PC-9 (cell line): ENCODE measurements around the gene CLDN9. TPM values are rescaled to one million over a fixed set of nuclear protein-coding genes. Genes with fewer than 3 reads are reported as not detected.

Experiments used
- BruUV-seq: library from RNA; stranded (reverse); fragments of 400-500 nt; replicated peaks from 2 replicates; lab custom pipeline; 2021; lab: Mats Ljungman, UMichigan
- CTCF ChIA-PET: fragments of 300-600 bp; sonication (Branson Sonifier 250); formaldehyde crosslinking; loops from one replicate; lab custom pipeline; 2022; ENCODE audit warnings: antibody characterized with exemption; lab: Charles Lee
- POLR2A ChIA-PET: fragments of 300-600 bp; sonication (Branson Sonifier 250); formaldehyde crosslinking; loops from one replicate; lab custom pipeline; 2022; ENCODE audit warnings: antibody characterized with exemption; ENCODE audit not compliant: unreplicated experiment; lab: Charles Lee
- DNase-seq, 2 experiments: peaks; one replicate each; pipeline versions ENCODE4 v3.0.0 to v3.0.0-alpha.2; 2015 to 2022; ENCODE audit warnings: mixed read lengths in 1 of 2
- H2AFZ ChIP-seq: fragments of 200-600 bp; sonication (generic); 2 replicates; pipeline ENCODE4 v1.8.1; 2017; ENCODE audit warnings: antibody characterized with exemption
- H3F3A ChIP-seq: fragments of 200-600 bp; sonication (generic); 2 replicates; pipeline ENCODE4 v1.8.1; 2017; ENCODE audit warnings: antibody characterized with exemption, mild to moderate bottlenecking, low read depth; ENCODE audit not compliant: insufficient read depth
- H3K27ac ChIP-seq: fragments of 200-600 bp; sonication (generic); 2 replicates; pipeline ENCODE4 v1.6.1; 2016; ENCODE audit warnings: mixed run types
- H3K27me3 ChIP-seq: fragments of 200-600 bp; sonication (generic); 2 replicates; pipeline ENCODE4 v1.6.1; 2016; ENCODE audit warnings: low read depth, mixed run types; ENCODE audit not compliant: insufficient read depth
- H3K36me3 ChIP-seq: fragments of 200-600 bp; sonication (generic); 2 replicates; pipeline ENCODE4 v1.6.1; 2016; ENCODE audit warnings: low read depth, mixed run types
- H3K4me1 ChIP-seq: fragments of 200-600 bp; sonication (generic); replicated peaks from 2 replicates; pipeline ENCODE4 v1.6.1; 2016; ENCODE audit warnings: mixed run types; ENCODE audit not compliant: insufficient read depth
- H3K4me2 ChIP-seq: fragments of 200-600 bp; sonication (generic); 2 replicates; pipeline ENCODE4 v1.6.1; 2017; ENCODE audit warnings: mixed run types
- H3K4me3 ChIP-seq: fragments of 200-600 bp; sonication (generic); 2 replicates; pipeline ENCODE4 v1.6.1; 2016; ENCODE audit warnings: mixed run types
- H3K79me2 ChIP-seq: fragments of 200-600 bp; sonication (generic); 2 replicates; pipeline ENCODE4 v1.6.1; 2017; ENCODE audit warnings: low read depth, mixed run types
- H3K9me2 ChIP-seq: fragments of 200-600 bp; sonication (generic); 2 replicates; pipeline ENCODE4 v1.8.1; 2017; ENCODE audit warnings: mild to moderate bottlenecking; ENCODE audit not compliant: insufficient read depth
- H3K9me3 ChIP-seq: fragments of 200-600 bp; sonication (generic); 2 replicates; pipeline ENCODE4 v1.8.1; 2016; ENCODE audit warnings: low read depth; ENCODE audit not compliant: insufficient read depth
- H4K20me1 ChIP-seq: fragments of 200-600 bp; sonication (generic); 2 replicates; pipeline ENCODE4 v1.8.1; 2017; ENCODE audit not compliant: insufficient read depth
- EZH2 ChIP-seq: fragments of 200-600 bp; sonication (generic); IDR thresholded peaks from 2 replicates; pipeline ENCODE4 v1.8.0; 2017; ENCODE audit warnings: antibody characterized with exemption, low read depth
- intact Hi-C: fragments of 100-400 bp; cut with micrococcal nuclease; formaldehyde crosslinking; loops from one replicate; pipeline ENCODE4 v1.10.0; 2022; ENCODE audit not compliant: unreplicated experiment
- total RNA-seq: library from RNA; stranded (reverse); gene quantifications from 2 replicates; pipeline ENCODE4 v1.2.3, GENCODE V29; 2021
- TF ChIP-seq, protein P1 (sequence below): fragments of 200-600 bp; sonication (generic); conservative IDR thresholded peaks from 2 replicates; pipeline ENCODE4 v1.6.1; 2017; ENCODE audit warnings: mixed run types, antibody characterized with exemption, mild to moderate bottlenecking, moderate library complexity

CLDN9 gene
- total RNA-seq, 1 experiment from 2014 or later, result 16.4 TPM

DNA sequence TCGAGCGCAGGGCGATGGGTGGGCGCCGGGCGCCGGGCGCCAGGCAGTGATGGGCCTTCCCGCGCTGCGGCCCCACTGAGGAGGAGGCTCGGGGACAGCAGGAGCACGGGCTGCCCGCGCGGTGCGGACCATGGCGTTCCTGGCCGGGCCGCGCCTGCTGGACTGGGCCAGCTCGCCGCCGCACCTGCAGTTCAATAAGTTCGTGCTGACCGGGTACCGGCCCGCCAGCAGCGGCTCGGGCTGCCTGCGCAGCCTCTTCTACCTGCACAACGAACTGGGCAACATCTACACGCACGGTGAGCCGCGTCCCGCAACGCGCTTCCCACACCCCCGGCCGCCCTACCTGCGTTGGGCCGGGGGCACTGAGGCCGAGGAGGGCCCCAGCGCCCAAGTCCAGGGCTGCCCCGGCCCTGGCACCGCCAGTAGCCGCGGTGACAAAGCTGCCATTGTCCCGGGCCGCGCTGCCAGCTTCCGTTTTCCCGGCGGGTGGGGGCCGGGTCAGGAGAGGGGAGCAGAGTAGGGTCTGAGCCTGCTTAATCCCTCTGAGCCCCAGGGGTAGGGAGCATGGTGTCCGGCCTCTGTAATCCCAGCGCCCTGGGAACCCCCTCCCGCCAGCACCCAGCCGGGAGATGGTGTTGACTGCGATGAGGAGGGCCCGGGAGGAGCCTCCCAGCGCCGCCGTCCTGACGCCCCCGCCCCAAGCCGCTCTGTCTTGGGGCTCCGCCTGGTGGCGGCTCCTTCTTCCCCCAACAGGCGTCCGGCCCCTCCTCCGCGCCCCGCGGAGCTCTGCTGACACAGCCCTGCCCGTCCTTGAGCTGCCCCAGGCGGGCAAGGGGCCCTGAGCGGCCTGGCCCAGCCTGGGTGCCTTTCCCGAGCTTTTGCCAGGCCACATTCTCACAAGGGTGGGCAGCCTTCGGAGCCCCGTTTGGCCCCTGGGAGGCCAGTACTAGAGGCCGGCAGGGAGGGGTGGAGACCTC, 42.9 kb upstream of the CLDN9 start:
- ChIA-PET CTCF (interaction anchor here (0.5 to 0.8 kb wide), 4 partner anchors 10 to 57 kb away, joined by 3 read pairs; no protein-coding TSS in a partner anchor), POLR2A (interaction anchor here (0.5 to 0.6 kb wide), 4 partner anchors 51 to 825 kb away, joined by 3 to 8 read pairs (median 4); no protein-coding TSS in a partner anchor)
- Histone ChIP-seq H3F3A (peaks cover 23% of the 10 kb centered on the region; the same call in 1 of the 2 replicates), H3K4me3 (peak overlapping the region; percentile 77), H3K36me3 (no peaks in the 10 kb centered on the region), H3K4me1 (peaks cover 5% of the 10 kb centered on the region), H3K9me2 (no peaks in the 10 kb centered on the region), H3K27me3 (no peaks in the 10 kb centered on the region), H3K9me3 (no peaks in the 10 kb centered on the region), H4K20me1 (no peaks in the 10 kb centered on the region; the same call in 1 of the 2 replicates), H3K27ac (no peak overlapping the region), H3K79me2 (peaks cover 6% of the 10 kb centered on the region; the same call in 1 of the 2 replicates), H2AFZ (peak overlapping the region; percentile 82), H3K4me2 (peak overlapping the region; percentile 96)
- intact Hi-C loops, result loop anchor here (1.0 to 10.0 kb wide), 2 partner anchors 53 to 85 kb away; partner anchors contain the start of genes FLYWCH2 and HCFC1R1
- peak; percentile 60 to 88 for DNase-seq
- no peak for TF ChIP-seq EZH2
- TF ChIP-seq, protein P1, sequence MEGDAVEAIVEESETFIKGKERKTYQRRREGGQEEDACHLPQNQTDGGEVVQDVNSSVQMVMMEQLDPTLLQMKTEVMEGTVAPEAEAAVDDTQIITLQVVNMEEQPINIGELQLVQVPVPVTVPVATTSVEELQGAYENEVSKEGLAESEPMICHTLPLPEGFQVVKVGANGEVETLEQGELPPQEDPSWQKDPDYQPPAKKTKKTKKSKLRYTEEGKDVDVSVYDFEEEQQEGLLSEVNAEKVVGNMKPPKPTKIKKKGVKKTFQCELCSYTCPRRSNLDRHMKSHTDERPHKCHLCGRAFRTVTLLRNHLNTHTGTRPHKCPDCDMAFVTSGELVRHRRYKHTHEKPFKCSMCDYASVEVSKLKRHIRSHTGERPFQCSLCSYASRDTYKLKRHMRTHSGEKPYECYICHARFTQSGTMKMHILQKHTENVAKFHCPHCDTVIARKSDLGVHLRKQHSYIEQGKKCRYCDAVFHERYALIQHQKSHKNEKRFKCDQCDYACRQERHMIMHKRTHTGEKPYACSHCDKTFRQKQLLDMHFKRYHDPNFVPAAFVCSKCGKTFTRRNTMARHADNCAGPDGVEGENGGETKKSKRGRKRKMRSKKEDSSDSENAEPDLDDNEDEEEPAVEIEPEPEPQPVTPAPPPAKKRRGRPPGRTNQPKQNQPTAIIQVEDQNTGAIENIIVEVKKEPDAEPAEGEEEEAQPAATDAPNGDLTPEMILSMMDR, result peak; percentile 62
- TSS peak; percentile 32 for BruUV-seq

DNA sequence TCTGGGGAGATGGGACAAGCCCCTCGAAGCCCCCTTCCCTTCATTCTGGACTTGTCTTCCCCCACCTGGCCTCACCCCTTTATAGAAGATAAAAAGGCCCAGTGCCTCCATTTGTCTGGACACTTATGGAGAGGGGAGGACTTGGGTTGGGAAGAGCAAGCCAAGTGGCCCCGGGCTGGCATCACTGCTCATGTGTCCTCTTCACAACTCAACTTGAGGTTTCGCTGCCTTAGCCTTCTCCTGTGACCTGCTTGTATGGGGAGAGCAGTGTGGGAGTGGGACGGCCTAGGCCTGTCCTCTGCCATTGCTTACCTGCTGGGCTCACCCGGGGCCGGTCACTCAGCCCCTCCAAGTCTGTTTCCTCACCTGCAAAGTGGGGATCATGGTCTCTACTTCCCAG, 42.2 kb upstream of the CLDN9 start:
- no peaks in the 10 kb centered on the region for H3K9me3 ChIP-seq
- ChIA-PET POLR2A (interaction anchor here (0.6 kb wide), 2 partner anchors 50 to 154 kb away, joined by 3 to 4 read pairs; no protein-coding TSS in a partner anchor), CTCF (interaction anchor here (0.6 to 0.8 kb wide), 2 partner anchors 21 to 32 kb away, joined by 3 read pairs; no protein-coding TSS in a partner anchor)
- peak overlapping the region; percentile 77 for H3K4me3 ChIP-seq
- intact Hi-C loops, result loop anchor here (1.0 kb wide), 1 partner anchor 53 kb away; the partner anchor contains the start of gene HCFC1R1
- no peaks in the 10 kb centered on the region; the same call in 1 of the 2 replicates for H3K4me1 ChIP-seq
- H4K20me1 ChIP-seq, result no peaks in the 10 kb centered on the region; the same call in 1 of the 2 replicates
- BruUV-seq, result no TSS peak
- no peak for DNase-seq
- H3K27me3 ChIP-seq, result no peaks in the 10 kb centered on the region
- H3K79me2 ChIP-seq, result peaks cover 6% of the 10 kb centered on the region; the same call in 1 of the 2 replicates
- no peaks in the 10 kb centered on the region for H3K9me2 ChIP-seq
- H3F3A ChIP-seq, result peaks cover 23% of the 10 kb centered on the region; the same call in 1 of the 2 replicates
- TF ChIP-seq EZH2, result no peak
- TF ChIP-seq, protein P1, result no peak
- peak overlapping the region; percentile 96 for H3K4me2 ChIP-seq
- no peaks in the 10 kb centered on the region for H3K36me3 ChIP-seq
- H2AFZ ChIP-seq, result no peak overlapping the region
- H3K27ac ChIP-seq, result no peak overlapping the region
